GM23338 (cell line): Measurements from ENCODE around the gene SH3RF3. TPM values are rescaled to one million over a fixed set of nuclear protein-coding genes. Genes with fewer than 3 reads are reported as not detected.

Source experiments
- ATAC-seq: fragments of 200-7000 bp; cut with Tn5 transposase; 3 replicates; pipeline ENCODE4 v1.9.1; 2020
- DNase-seq: peaks from one replicate; pipeline ENCODE4 v3.0.0-alpha.2; 2015; ENCODE audit warnings: low spot score
- H2AFZ ChIP-seq: fragments of 200-600 bp; sonication (generic); 2 replicates; pipeline ENCODE4 v1.8.0; 2016; ENCODE audit warnings: antibody characterized with exemption, mild to moderate bottlenecking, moderate library complexity
- H3F3A ChIP-seq: fragments of 200-600 bp; sonication (generic); replicated peaks from 2 replicates; pipeline ENCODE4 v1.8.0; 2017; ENCODE audit warnings: antibody characterized with exemption, mixed run types, low read depth
- H3K27ac ChIP-seq: fragments of 200-600 bp; sonication (generic); 2 replicates; pipeline ENCODE4 v1.6.1; 2016; ENCODE audit warnings: low read depth
- H3K27me3 ChIP-seq: fragments of 200-600 bp; sonication (generic); 2 replicates; pipeline ENCODE4 v1.8.0; 2016; ENCODE audit warnings: mild to moderate bottlenecking, mixed run types, moderate library complexity; ENCODE audit not compliant: insufficient read depth
- H3K36me3 ChIP-seq: fragments of 200-600 bp; sonication (generic); 2 replicates; pipeline ENCODE4 v1.8.0; 2016; ENCODE audit warnings: mild to moderate bottlenecking; ENCODE audit not compliant: insufficient read depth
- H3K4me1 ChIP-seq: fragments of 200-600 bp; sonication (generic); 2 replicates; pipeline ENCODE4 v1.8.0; 2016; ENCODE audit warnings: mild to moderate bottlenecking, moderate library complexity; ENCODE audit not compliant: insufficient read depth
- H3K4me2 ChIP-seq: fragments of 200-600 bp; sonication (generic); 2 replicates; pipeline ENCODE4 v1.7.1; 2017; ENCODE audit warnings: mixed run types
- H3K4me3 ChIP-seq: fragments of 200-600 bp; sonication (generic); 2 replicates; pipeline ENCODE4 v1.6.1; 2016; ENCODE audit warnings: mixed run types
- H3K79me2 ChIP-seq: fragments of 200-600 bp; sonication (generic); replicated peaks from 2 replicates; pipeline ENCODE4 v1.8.0; 2017; ENCODE audit warnings: mild to moderate bottlenecking; ENCODE audit not compliant: insufficient read depth
- H3K9me2 ChIP-seq: fragments of 200-600 bp; sonication (generic); 2 replicates; pipeline ENCODE4 v1.8.0; 2017; ENCODE audit not compliant: insufficient read depth
- H4K20me1 ChIP-seq: fragments of 200-600 bp; sonication (generic); replicated peaks from 2 replicates; pipeline ENCODE4 v1.8.0; 2017; ENCODE audit warnings: mild to moderate bottlenecking; ENCODE audit not compliant: insufficient read depth
- H3K27ac Mint-ChIP-seq: 2 replicates; pipeline ENCODE4 v1.8.0; 2020; ENCODE audit warnings: inconsistent platforms, mild to moderate bottlenecking, moderate library complexity, mixed read lengths
- H3K27me3 Mint-ChIP-seq: 3 replicates; pipeline ENCODE4 v1.8.0; 2022; ENCODE audit warnings: low read depth, mild to moderate bottlenecking, moderate library complexity, mixed read lengths, inconsistent platforms; ENCODE audit not compliant: insufficient read depth, poor library complexity
- H3K36me3 Mint-ChIP-seq: 3 replicates; pipeline ENCODE4 v1.8.0; 2021; ENCODE audit warnings: low read depth, mild to moderate bottlenecking, inconsistent platforms, moderate library complexity, mixed read lengths
- H3K4me1 Mint-ChIP-seq: 3 replicates; pipeline ENCODE4 v1.8.0; 2020; ENCODE audit warnings: mild to moderate bottlenecking, inconsistent platforms, mixed read lengths
- H3K4me3 Mint-ChIP-seq: 3 replicates; pipeline ENCODE4 v1.8.0; 2021; ENCODE audit warnings: moderate library complexity, mild to moderate bottlenecking, inconsistent platforms, mixed read lengths
- H3K9me3 Mint-ChIP-seq: 3 replicates; pipeline ENCODE4 v1.8.0; 2020; ENCODE audit warnings: moderate library complexity, mild to moderate bottlenecking, inconsistent platforms, mixed read lengths
- CREB1 ChIP-seq: fragments of 250-450 bp; sonication (Bioruptor Pico); IDR thresholded peaks from 2 replicates; pipeline ENCODE4 v1.5.0; 2020; ENCODE audit warnings: low read depth, mild to moderate bottlenecking, moderate library complexity
- ETS1 ChIP-seq: IDR thresholded peaks from 2 replicates; pipeline ENCODE4 v1.6.1; 2016; ENCODE audit warnings: antibody characterized with exemption
- EZH2 ChIP-seq: fragments of 200-600 bp; sonication (generic); IDR thresholded peaks from one replicate; pipeline ENCODE4 v1.8.0; 2017; ENCODE audit warnings: antibody characterized with exemption, mild to moderate bottlenecking, low read depth; ENCODE audit not compliant: unreplicated experiment
- JUNB ChIP-seq: IDR thresholded peaks from one replicate; pipeline ENCODE4 v1.6.1; 2016; ENCODE audit warnings: antibody characterized with exemption; ENCODE audit not compliant: unreplicated experiment
- NANOG ChIP-seq: IDR thresholded peaks from 2 replicates; pipeline ENCODE4 v1.6.1; 2016; ENCODE audit warnings: antibody characterized with exemption, borderline replicate concordance
- POLR2AphosphoS5 ChIP-seq: IDR thresholded peaks from 2 replicates; pipeline ENCODE4 v1.6.1; 2016; ENCODE audit warnings: antibody characterized with exemption, low read depth
- REST ChIP-seq: IDR thresholded peaks from one replicate; pipeline ENCODE4 v1.6.1; 2018; ENCODE audit warnings: antibody characterized with exemption; ENCODE audit not compliant: unreplicated experiment
- STAT1 ChIP-seq: IDR thresholded peaks from one replicate; pipeline ENCODE4 v1.6.1; 2016; ENCODE audit warnings: antibody characterized with exemption; ENCODE audit not compliant: unreplicated experiment
- ZNF114 ChIP-seq: fragments of 250-450 bp; sonication (Bioruptor Pico); IDR thresholded peaks from 2 replicates; pipeline ENCODE4 v1.5.0; 2020; ENCODE audit warnings: mild to moderate bottlenecking, moderate library complexity
- ZNF462 ChIP-seq: fragments of 250-450 bp; sonication (Bioruptor Pico); IDR thresholded peaks from 2 replicates; pipeline ENCODE4 v1.5.0; 2020; ENCODE audit warnings: mild to moderate bottlenecking, moderate library complexity
- polyA plus RNA-seq: library from polyadenylated mRNA; unstranded; fragments of >200 nt; fragmentation: Nextera tagmentation; extraction: Ambion mirVana; gene quantifications from 2 replicates; pipeline ENCODE4 v1.2.1, GENCODE V29; 2016
- total RNA-seq: library from RNA; depleted of rRNA; stranded (reverse); fragments of >200 nt; shearing (Covaris generic); gene quantifications from 2 replicates; pipeline ENCODE4 v1.2.3, GENCODE V29; 2014

SH3RF3 gene
- total and polyA plus RNA-seq, 2 experiments from 2014 or later = 0.11 to 0.63 TPM

- Histone ChIP-seq H3K27me3 (no peaks in the 10 kb centered on the region), H3K4me3 (no peak overlapping the region), H3K36me3 (no peaks in the 10 kb centered on the region), H3K27ac (no peak overlapping the region), H3F3A (no peaks in the 10 kb centered on the region), H3K4me1 (no peaks in the 10 kb centered on the region), H2AFZ (no peak overlapping the region), H4K20me1 (no peaks in the 10 kb centered on the region), H3K4me2 (no peak overlapping the region), H3K79me2 (no peaks in the 10 kb centered on the region), H3K9me2 (0 out of 2 replicates have a peak, but pooled peaks cover 3% of the 10 kb centered on the region)
- Mint-ChIP-seq H3K4me3 (no peak overlapping the region), H3K9me3 (no peaks in the 10 kb centered on the region; the same call in 2 of the 3 replicates), H3K27me3 (peaks cover 5% of the 10 kb centered on the region), H3K4me1 (peaks cover under 1% of the 10 kb centered on the region), H3K27ac (no peak overlapping the region), H3K36me3 (no peaks in the 10 kb centered on the region)
- no peak for DNase-seq
- TF ChIP-seq ZNF462 (CRISPR knock-in tag) (no peak), ETS1 (no peak), STAT1 (no peak), NANOG (no peak), POLR2AphosphoS5 (no peak), REST (no peak), CREB1 (CRISPR knock-in tag) (no peak), ZNF114 (CRISPR knock-in tag) (no peak), JUNB (no peak), EZH2 (no peak)
- no peak for ATAC-seq
Observed at GRCh38 chr2:109311771-109312170, 182.8 kb downstream of the SH3RF3 start.
